ENCODE data around the gene SLC22A6. TPM values are rescaled to one million over a fixed set of nuclear protein-coding genes. Genes with fewer than 3 reads are reported as not detected.

SLC22A6 gene
- total RNA-seq, 2 donors from 2014 or later, result not detected

DNA sequence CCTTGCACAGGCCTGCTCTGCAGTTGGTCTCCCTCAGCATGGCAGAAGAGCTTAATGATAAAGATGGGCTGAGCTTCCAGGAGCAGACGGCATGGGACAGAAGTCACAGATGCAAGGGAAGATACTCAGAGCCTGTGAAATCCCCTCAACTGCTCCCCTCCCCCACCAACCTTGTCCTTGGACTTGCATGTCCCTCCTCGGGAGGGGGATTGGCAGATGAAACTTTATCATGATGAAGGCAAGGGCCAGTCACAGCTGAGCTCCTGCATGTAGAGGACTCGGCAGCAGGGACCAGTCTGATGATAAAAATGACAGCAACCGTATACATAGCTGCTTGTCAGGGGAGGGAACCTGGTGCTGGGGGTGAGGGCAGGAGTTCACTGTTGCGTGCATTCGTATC lies 37.7 kb upstream of the SLC22A6 start:
- Histone ChIP-seq H3K27ac (no peak overlapping the region), H3K9me3 (no peaks in the 10 kb centered on the region), H3K4me3 (no peak overlapping the region), H3K27me3 (replicated peaks; ENCODE audit: insufficient read depth) (no peaks in the 10 kb centered on the region), H3K4me1 (replicated peaks) (peaks cover 4% of the 10 kb centered on the region), H3K36me3 (no peaks in the 10 kb centered on the region)
- intact Hi-C loops (cut with DNase I), result no loop called here
- WGBS, result 78% methylated on average over 6 of the region's 6 CpGs
- TF ChIP-seq, protein P1, sequence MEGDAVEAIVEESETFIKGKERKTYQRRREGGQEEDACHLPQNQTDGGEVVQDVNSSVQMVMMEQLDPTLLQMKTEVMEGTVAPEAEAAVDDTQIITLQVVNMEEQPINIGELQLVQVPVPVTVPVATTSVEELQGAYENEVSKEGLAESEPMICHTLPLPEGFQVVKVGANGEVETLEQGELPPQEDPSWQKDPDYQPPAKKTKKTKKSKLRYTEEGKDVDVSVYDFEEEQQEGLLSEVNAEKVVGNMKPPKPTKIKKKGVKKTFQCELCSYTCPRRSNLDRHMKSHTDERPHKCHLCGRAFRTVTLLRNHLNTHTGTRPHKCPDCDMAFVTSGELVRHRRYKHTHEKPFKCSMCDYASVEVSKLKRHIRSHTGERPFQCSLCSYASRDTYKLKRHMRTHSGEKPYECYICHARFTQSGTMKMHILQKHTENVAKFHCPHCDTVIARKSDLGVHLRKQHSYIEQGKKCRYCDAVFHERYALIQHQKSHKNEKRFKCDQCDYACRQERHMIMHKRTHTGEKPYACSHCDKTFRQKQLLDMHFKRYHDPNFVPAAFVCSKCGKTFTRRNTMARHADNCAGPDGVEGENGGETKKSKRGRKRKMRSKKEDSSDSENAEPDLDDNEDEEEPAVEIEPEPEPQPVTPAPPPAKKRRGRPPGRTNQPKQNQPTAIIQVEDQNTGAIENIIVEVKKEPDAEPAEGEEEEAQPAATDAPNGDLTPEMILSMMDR (IDR thresholded peaks at IDR 0.05), result no peak
- no peak for TF ChIP-seq POLR2AphosphoS5 (IDR thresholded peaks at IDR 0.05)
- no peak for TF ChIP-seq POLR2A (IDR thresholded peaks at IDR 0.05)
- DNase-seq (ENCODE audit: low spot score), result no peak

DNA sequence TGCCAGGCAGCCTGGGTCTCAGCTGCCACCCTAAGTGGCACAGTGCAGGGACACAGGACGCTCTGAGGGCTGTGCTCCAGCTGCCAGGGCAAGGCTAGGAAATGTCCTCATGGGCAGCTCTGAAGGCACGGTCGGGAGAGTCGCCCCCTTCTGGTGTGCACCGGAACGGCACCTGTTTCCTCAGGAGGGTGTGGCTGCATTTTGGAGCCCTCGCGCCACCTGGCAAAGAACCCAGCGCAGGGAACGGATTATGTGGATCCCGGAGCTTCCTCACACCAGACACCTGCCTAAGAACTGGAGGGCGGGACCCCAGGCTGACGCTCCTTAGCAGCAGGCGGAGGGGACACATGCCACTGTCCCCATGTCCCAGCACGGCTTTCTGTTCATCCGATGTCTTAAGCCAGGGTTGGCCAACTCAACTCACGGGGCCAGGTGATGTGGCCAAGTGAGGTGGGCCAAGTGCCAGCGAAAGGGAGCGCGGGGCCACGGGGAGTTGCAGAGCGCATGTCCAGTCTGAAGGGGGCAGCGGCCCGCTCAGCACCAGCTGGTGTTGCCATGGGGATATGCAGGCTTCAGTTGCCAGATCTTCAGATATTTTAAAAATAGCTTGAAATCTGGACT lies 36.0 kb upstream of the SLC22A6 start:
- no peaks in the 10 kb centered on the region for H3K9me3 ChIP-seq
- H3K4me3 ChIP-seq, result no peak overlapping the region
- no peaks in the 10 kb centered on the region for H3K36me3 ChIP-seq
- H3K4me1 ChIP-seq (replicated peaks), result peaks cover 4% of the 10 kb centered on the region
- no peaks in the 10 kb centered on the region for H3K27me3 ChIP-seq (replicated peaks; ENCODE audit: insufficient read depth)
- no peak for TF ChIP-seq POLR2AphosphoS5 (IDR thresholded peaks at IDR 0.05)
- TF ChIP-seq, protein P1 (IDR thresholded peaks at IDR 0.05), result peak in 1 of 4 experiments; percentile 19
- DNase-seq (ENCODE audit: low spot score), result no peak
- no peak overlapping the region for H3K27ac ChIP-seq
- 49% methylated on average over 24 of the region's 24 CpGs for WGBS
- intact Hi-C loops (cut with DNase I), result no loop called here

DNA sequence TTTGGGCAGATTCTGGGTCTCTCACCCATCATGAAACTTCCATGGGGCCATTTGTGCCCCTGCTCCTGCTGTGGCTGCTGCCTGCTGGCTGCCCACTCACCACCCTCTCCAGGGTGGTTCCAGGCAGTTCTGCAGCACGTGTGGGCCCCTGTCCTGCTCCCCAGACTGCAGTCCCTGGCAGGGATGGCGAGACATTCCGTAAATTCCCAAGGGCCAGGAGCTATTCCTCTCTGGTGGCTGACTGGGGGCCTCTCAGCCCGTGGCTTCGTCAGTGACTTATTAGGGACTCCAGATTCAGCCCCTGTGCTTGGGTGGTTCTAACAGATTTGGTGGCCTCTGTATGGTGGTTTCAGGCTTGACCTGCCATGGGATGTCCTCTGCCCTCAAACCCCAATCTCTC lies 34.7 kb upstream of the SLC22A6 start:
- H3K4me3 ChIP-seq, result no peak overlapping the region
- WGBS, result 86% methylated on average over 5 of the region's 5 CpGs
- no peak for DNase-seq (ENCODE audit: low spot score)
- no peaks in the 10 kb centered on the region for H3K36me3 ChIP-seq
- peaks cover 4% of the 10 kb centered on the region for H3K4me1 ChIP-seq (replicated peaks)
- no peak overlapping the region for H3K27ac ChIP-seq
- intact Hi-C loops (cut with DNase I), result no loop called here
- no peak for TF ChIP-seq POLR2AphosphoS5 (IDR thresholded peaks at IDR 0.05)
- TF ChIP-seq, protein P1 (IDR thresholded peaks at IDR 0.05), result no peak
- no peak for TF ChIP-seq POLR2A (IDR thresholded peaks at IDR 0.05)
- H3K27me3 ChIP-seq (replicated peaks; ENCODE audit: insufficient read depth), result no peaks in the 10 kb centered on the region
- no peaks in the 10 kb centered on the region for H3K9me3 ChIP-seq

DNA sequence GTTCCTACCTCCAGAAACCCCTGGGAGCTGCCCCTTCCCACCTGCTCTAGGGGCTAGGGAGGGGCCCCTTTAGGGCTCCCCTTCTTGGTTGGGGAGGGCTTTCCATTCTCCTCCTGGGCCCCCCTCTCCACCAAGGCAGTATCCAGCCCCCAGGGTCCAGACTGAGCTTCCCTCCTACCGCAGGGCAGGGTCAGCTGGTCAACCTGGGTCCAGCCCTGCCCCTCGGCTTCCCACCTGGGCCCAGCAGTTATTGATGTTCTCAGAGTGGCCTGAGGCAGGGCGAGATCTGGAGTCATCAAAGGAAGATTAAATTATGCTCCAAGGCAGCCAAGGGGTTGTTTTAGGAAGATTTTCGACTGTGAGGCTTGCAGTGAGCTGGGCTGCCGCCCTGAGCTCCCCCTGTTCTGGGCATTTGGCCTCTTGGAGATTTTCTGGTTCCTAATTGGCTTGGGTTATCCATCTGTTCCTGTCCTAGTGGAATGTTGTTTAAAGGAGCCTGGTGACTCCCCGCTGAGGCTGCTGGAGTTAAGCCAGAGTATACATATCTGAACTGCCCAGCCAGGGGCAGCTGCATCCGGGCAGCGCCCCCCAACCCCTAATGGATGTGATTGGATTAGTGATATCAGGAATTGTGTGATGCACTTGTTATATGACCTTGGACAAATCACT lies 32.7 kb upstream of the SLC22A6 start:
- Histone ChIP-seq H3K4me1 (replicated peaks) (no peaks in the 10 kb centered on the region), H3K27me3 (replicated peaks; ENCODE audit: insufficient read depth) (no peaks in the 10 kb centered on the region), H3K4me3 (no peak overlapping the region), H3K36me3 (no peaks in the 10 kb centered on the region), H3K27ac (no peak overlapping the region), H3K9me3 (no peaks in the 10 kb centered on the region)
- intact Hi-C loops (cut with DNase I), result no loop called here
- WGBS, result 32% methylated on average over 8 of the region's 8 CpGs
- DNase-seq (ENCODE audit: low spot score), result no peak
- TF ChIP-seq POLR2AphosphoS5 (IDR thresholded peaks at IDR 0.05) (no peak), POLR2A (IDR thresholded peaks at IDR 0.05) (no peak)
- TF ChIP-seq, protein P1 (IDR thresholded peaks at IDR 0.05), result no peak

Measured in prostate gland (tissue), 2 donors.